GM13977 (cell line): ENCODE data around the gene ADGRE1.
"Not testable (repeated sequence)": the region's sequence is repeated elsewhere in the genome, so short reads cannot be mapped to it uniquely, and the experiment has no call there.

ENCODE experiments used
- DNase-seq: peaks from one replicate; pipeline ENCODE4 v3.0.0; 2012; ENCODE audit warnings: low spot score
- CTCF ChIP-seq: IDR thresholded peaks from 2 replicates; pipeline ENCODE4 v1.5.1; 2012; ENCODE audit warnings: mild to moderate bottlenecking, control low read depth; ENCODE audit not compliant: insufficient read depth; ENCODE audit errors: extremely low read depth, missing control alignments
- in situ Hi-C: fragments of 300-500 bp; cut with MboI; formaldehyde crosslinking; loops from one replicate; pipeline ENCODE4 v1.12.0; 2022; ENCODE audit warnings: low sequenced_read_pairs, low pct_unique_long_range_greater_than_20kb, mixed read lengths, inconsistent platforms; ENCODE audit not compliant: unreplicated experiment

The ADGRE1 gene

GRCh38 chr19:6862673-6863078 is 24.7 kb upstream of the ADGRE1 start:
- in situ Hi-C loops = loop anchor here (10.0 to 25.0 kb wide), 3 partner anchors 118 to 350 kb away; partner anchors contain the start of gene TUBB4A
- TF ChIP-seq CTCF = peak; percentile 98

GRCh38 chr19:6864325-6864940 is 22.9 kb upstream of the ADGRE1 start:
- TF ChIP-seq CTCF = no peak
- in situ Hi-C loops = loop anchor here (10.0 to 25.0 kb wide), 3 partner anchors 120 to 352 kb away; partner anchors contain the start of gene TUBB4A
- no peak for DNase-seq

More at GRCh38 chr19:6862673-6863078, 24.7 kb upstream of the ADGRE1 start:
- peak; percentile 87 for DNase-seq

- no peak for DNase-seq
- in situ Hi-C loops = loop anchor here (10.0 to 25.0 kb wide), 3 partner anchors 121 to 354 kb away; partner anchors contain the start of gene TUBB4A
- no peak for TF ChIP-seq CTCF
Observed at GRCh38 chr19:6865849-6866248, 21.5 kb upstream of the ADGRE1 start.

- TF ChIP-seq CTCF = no peak
- in situ Hi-C loops = loop anchor here (10.0 to 25.0 kb wide), 3 partner anchors 122 to 354 kb away; partner anchors contain the start of gene TUBB4A
- DNase-seq = no peak
Observed at GRCh38 chr19:6866741-6867151, 20.6 kb upstream of the ADGRE1 start.

- in situ Hi-C loops = loop anchor here (10.0 to 25.0 kb wide), 3 partner anchors 124 to 356 kb away; partner anchors contain the start of gene TUBB4A
- TF ChIP-seq CTCF = no peak
- no peak for DNase-seq
Observed at GRCh38 chr19:6868351-6868750, 19.0 kb upstream of the ADGRE1 start.

- DNase-seq = not testable (repeated sequence)
- in situ Hi-C loops = loop anchor here (10.0 to 25.0 kb wide), 3 partner anchors 125 to 357 kb away; partner anchors contain the start of gene TUBB4A
Observed at GRCh38 chr19:6869151-6869882, 18.1 kb upstream of the ADGRE1 start.
